ENCODE results near the gene AIP.
"Not testable (repeated sequence)": the region's sequence is repeated elsewhere in the genome, so short reads cannot be mapped to it uniquely, and the experiment has no call there.

Gene AIP

GRCh38 chr11:67469508-67469811, 13.4 kb upstream of the AIP start:
- FAIRE-seq = no peak

GRCh38 chr11:67470337-67471002, 12.4 kb upstream of the AIP start:
- no peak for FAIRE-seq

- no peak for FAIRE-seq
Observed at GRCh38 chr11:67472882-67473281, 9.9 kb upstream of the AIP start.

- not testable (repeated sequence) for FAIRE-seq
Observed at GRCh38 chr11:67476692-67477091, 6.1 kb upstream of the AIP start.

- not testable (repeated sequence) for FAIRE-seq
Observed at GRCh38 chr11:67477344-67478050, 5.3 kb upstream of the AIP start.

GRCh38 chr11:67482275-67482826, 475 bp upstream of the AIP start:
- no peak for FAIRE-seq

- no peak for FAIRE-seq
Observed at GRCh38 chr11:67483831-67484665, 1.2 kb downstream of the AIP start.

GRCh38 chr11:67484847-67485311, 2.1 kb downstream of the AIP start:
- no peak for FAIRE-seq

GRCh38 chr11:67485873-67486361, 3.1 kb downstream of the AIP start:
- FAIRE-seq = not testable (repeated sequence)

- FAIRE-seq = no peak
Observed at GRCh38 chr11:67486481-67487195, 3.8 kb downstream of the AIP start.

- FAIRE-seq = no peak
Observed at GRCh38 chr11:67489203-67489884, 6.5 kb downstream of the AIP start.

GRCh38 chr11:67489885-67490726, 7.3 kb downstream of the AIP start:
- no peak for FAIRE-seq

GRCh38 chr11:67490727-67491065, 7.9 kb downstream of the AIP start:
- no peak for FAIRE-seq

- no peak for FAIRE-seq
Observed at GRCh38 chr11:67491276-67492068, 8.6 kb downstream of the AIP start.

- FAIRE-seq = no peak
Observed at GRCh38 chr11:67492069-67492727, 9.4 kb downstream of the AIP start.

- no peak for FAIRE-seq
Observed at GRCh38 chr11:67492801-67493547, 10.1 kb downstream of the AIP start.

GRCh38 chr11:67493548-67494370, 10.9 kb downstream of the AIP start:
- no peak for FAIRE-seq

All from islet of Langerhans (tissue), 1 donor.